GM18858 (cell line): Measurements from ENCODE around the gene MRPL37.
"Not testable (repeated sequence)": the region's sequence is repeated elsewhere in the genome, so short reads cannot be mapped to it uniquely, and the experiment has no call there.

Experiments used
- ATAC-seq: cut with Tn5 transposase; IDR thresholded peaks from one replicate; pipeline ENCODE4 v1.9.1; 2021; ENCODE audit not compliant: unreplicated experiment

MRPL37 gene

DNA sequence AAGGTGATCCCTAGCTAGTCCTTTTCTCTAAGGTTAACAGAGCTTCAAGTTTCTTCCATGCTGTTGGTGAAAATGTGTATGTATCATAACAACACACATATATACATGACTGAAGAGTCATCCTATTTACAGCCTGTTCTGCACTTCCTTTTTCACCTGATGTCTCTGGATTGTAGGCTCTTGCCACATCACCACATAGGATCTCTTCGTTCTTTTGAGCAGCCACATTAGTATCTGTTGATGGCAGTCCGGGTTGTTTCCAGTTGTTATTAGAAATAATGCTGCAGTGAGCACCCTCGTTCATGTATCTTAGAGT, 19.7 kb downstream of the MRPL37 start:
- ATAC-seq: no peak

DNA sequence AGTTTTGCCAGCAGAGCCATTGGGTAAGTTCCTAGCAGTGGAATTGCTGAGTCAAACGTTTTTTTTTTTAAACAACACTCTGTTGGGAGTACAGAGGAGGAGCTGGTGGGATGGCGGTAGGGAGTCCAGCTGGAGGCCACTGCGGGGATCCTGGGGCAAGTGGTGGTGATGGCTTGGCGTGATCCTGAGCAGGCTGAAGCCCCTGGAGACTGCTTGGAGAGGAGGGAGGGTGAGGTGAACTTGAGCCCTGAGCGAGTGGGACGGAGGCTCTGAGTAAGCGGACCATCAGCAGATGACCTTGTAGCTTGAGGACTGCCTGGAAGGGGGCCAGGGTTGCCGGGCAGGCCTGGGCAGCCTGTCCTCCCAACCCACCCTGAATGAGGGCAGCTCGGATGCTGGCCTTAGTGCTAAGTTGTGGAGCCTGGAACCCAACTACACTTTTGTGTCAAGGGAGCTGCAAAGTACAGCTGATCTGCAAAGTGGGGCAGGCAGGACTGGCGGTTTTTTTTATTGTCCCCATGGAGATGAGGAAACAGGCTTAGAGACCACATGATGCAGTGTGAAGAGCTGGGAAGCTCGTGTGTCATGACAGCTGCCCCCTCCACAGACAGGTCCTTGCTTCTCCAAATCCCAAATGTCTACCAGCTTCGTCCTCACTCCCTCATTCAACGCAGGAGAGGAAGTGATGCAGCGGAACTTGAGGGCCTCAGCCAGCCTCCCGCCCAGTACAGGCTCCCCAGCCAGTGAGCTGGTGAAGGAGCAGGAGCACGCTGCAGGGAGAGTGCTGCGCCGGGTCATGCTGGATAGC, 20.2 kb downstream of the MRPL37 start:
- ATAC-seq: no peak

DNA sequence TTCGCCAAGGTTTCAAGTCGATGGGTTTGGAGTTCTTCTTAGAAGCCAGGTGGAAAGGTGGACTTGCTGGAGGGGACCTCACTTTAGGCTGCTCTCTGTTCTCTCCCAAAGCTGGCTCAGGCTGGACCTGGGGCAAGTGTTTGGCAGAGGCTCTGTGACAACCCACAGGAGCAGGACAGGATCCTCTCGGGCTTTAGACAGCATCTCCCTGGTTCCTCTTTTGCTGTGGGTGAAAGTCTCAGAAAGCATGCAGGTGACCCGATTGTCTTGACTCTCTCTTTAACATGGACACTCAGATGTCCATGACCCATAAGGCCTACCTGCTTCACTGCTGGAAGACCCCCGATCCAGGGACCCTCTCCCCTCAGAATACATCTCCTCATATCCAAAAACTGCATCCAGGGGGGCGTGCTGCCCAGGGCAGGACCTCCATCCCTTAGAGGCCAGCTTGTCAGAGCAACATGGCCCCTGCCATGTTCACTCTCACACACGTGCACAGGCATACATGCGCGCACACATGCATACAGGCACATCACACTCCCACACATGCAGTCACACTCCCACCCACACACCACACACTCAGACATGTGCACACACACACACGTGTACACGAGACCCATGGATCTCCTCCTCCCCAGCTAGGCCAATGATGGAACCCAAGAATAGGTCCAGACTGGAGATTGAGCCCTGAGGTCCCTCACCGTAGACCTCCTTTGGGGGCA, 21.3 kb downstream of the MRPL37 start:
- no peak for ATAC-seq

DNA sequence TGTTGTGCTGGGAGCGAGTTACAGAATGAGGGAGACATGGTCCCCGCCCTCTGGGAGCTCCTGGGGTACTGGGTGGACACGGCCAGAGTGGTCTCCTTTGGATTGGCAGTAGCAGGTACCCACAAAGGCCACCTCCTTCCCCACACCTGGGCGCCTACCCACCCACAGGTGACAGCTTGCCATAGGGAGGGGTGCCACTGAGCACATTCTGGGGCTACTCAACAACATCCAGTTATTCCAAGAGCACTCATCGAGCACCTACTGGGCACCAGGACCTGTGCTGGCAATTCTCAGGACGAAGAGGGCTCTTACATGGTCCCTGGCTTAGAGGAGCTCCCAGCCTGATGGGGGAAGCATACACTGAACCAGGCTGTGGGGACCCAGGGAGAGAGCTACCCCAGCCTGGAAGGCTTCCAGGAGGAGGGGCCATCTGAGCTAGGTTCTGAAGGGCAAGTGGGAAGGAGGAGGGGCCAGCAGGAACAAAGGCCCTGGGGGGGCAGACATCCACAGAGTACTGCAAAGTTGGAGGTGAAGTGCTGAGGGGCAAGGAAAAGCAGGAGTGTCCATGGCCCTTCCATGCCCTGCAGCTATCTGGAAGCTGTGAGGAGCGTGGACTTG, 22.0 kb downstream of the MRPL37 start:
- ATAC-seq: no peak

DNA sequence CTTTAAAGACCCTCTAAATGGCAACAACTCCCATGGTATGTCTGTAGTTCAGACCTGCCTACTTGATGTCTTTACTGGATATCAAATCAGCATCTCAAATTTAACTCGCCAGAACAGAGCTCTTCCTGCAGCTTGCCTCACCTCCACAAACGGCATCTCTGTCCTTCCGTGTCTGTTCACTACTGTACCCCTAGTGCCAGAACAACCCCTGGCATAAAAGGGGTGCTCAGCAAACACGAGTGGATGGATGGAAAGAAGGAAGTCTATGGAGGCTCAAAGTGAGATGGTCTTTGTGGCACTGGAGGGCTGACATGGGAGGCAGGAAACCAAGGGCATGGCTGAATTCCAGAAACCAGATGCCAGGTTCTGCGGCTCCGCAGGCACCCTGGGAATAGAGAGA, 22.7 kb downstream of the MRPL37 start:
- no peak for ATAC-seq

DNA sequence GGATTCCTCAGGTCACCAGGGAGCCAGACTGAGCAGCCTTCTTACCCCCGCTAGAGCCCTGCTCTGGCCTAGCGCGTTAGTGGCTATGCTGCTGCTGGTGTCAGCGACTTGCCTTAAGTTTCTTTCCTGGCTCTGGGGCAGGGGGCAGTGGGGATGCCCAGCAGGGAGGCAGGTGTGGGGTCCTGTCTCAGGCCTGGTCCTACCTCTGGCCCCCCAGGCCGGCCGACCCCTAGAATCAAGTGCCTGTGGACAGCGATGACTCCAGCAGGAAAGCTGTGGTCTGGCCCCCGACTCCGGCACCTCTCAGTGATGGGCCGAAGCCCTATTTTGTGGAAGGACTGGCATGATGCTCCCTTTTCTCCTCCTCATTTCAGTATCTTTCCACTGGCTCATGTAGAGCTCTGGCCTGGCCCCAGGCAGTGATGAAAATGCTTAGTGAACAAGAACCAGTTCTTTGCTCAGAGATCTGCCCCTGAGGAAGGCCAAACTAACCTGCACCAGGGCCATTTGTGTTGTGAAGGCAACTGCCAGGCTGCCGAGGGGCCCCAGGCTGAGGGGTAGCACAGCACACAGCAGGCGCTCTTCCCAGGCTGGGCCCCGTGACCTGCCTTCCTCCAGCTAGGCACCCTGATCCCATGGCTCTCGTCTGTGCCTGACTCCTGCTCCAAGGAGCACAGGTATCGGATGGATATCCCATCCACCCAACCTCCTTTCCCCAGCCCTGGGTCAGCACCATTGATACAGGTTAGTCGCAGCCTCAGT, 23.7 kb downstream of the MRPL37 start:
- ATAC-seq: no peak

DNA sequence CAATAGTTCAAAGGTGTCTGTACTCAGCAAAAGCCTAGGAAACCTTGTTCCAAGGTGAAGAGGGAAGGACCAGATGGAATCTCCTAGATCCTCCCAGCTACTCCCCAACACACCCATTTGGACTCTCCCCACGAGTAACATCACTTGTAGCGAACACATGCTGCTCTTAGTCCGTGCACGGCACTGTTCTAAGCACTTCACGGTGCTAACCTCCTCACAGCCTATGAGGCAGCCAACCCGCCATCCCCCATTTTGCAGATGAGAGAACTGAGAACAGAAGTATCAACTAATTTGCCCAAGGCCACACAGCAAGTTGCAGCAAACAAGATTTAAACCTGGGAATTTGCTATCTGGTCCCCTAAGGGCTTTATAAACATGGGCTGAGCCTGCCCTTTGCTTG, 24.3 kb downstream of the MRPL37 start:
- no peak for ATAC-seq

DNA sequence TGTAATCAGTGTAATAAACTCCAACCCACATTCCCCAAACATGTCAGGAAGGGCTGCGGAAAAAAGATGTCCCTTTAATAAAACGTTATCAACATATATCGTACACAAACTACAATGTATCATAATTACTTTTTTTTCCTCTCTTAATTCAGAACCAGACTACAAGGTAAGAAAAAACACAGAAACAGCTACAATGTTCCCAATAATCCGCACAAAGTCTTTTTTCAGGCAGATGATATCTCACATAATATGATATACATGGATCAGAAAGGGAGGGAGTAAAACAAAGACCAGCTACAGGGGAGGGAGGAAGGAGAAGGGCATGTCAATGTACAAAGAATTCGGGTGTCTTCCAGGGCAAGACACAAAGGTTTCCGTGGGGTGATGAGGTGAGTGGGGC, 25.4 kb downstream of the MRPL37 start:
- ATAC-seq: no peak

DNA sequence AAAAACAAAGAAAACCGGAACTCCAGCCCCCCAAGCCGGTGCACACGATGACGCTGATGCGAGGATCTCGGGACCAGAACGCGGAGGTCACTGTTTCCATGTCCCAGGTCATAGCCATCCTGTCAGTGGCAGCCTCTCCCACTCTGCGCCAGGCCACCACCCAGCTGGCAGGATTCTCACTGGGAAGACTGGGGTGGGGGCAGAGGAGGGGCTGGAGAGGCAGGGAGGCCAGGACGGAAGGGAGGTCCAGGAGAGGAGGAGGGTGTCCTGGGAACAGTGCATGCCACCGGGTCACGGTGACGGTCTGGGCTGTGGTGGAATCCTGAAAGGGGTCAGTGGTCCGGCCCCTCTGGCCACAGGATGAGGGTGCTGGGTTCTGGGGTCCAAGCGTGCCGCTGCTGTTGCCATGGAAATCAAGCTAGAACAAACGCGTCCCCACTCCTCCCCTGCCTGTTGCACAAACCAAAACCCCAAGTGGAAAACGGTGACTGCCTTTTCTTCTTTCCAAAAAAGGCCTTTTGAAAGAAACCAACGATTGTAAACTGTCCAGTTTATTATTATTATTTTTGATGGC, 26.1 kb downstream of the MRPL37 start:
- ATAC-seq: no peak

DNA sequence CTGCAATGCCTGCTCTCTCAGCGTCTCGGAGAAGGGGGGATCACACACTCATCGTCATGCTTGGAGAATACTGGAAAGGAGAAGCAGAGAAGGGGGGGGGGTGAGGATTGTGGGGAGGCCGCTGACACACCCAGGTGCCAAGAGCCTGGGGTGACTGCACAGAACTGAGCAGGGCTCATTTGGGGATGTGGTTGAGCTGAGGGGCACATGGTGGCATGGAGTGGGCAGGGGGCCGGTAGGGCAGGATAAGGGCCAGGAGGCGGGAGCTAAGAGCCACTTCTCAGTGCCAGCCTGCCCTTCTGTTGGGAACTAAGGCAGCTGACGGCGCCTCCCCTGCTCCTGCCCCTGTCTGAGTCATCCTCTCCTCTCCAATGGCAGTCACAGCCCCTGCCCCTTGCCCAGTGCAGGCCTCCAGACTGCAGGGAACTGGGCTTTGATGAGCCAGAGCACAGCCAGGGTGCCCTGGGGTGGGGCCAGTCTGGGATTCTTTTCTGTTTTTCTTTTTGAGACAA, 27.2 kb downstream of the MRPL37 start:
- ATAC-seq: no peak

DNA sequence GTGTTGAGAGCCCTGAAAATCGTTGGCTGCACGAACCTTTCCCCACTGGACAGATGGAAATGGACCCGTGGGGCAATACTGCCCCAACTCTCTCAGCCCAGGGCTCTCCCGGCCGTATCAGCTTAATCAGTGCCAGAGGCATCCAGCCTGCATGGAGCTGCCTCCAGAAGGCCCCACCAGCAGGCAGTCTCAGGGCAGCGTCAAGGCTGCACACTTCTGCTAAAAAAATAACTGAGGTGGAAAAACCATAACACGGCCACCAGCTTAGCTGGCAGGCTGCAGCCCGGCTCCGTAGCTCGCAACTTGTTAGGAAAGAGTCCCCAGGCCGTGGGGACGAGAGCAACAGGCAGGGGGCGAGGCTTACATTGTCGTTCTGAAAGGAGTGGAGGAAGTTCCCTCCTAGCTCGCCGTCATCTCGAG, 27.9 kb downstream of the MRPL37 start:
- no peak for ATAC-seq

DNA sequence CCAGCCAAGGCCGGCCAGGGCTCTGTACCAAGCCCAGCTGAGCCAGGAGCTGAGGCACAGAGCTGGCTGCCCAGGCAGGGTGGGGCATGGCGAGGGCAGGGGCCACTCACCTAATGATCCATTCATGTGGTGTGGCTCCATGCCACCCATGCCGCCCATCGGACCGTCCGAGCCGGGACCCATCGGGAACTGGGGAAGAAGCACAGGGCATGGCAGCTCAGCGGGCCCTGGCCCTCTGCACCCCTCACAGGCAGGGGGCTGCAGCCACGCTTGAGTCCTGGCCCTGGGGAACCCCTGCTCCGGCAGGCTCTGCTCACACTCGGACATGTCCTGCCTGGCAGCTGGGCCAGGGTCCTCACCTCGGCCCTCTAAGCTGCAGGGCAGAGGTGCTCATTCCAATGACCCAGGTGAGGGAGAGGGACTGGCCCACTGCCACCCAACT, 28.7 kb downstream of the MRPL37 start:
- ATAC-seq: no peak

DNA sequence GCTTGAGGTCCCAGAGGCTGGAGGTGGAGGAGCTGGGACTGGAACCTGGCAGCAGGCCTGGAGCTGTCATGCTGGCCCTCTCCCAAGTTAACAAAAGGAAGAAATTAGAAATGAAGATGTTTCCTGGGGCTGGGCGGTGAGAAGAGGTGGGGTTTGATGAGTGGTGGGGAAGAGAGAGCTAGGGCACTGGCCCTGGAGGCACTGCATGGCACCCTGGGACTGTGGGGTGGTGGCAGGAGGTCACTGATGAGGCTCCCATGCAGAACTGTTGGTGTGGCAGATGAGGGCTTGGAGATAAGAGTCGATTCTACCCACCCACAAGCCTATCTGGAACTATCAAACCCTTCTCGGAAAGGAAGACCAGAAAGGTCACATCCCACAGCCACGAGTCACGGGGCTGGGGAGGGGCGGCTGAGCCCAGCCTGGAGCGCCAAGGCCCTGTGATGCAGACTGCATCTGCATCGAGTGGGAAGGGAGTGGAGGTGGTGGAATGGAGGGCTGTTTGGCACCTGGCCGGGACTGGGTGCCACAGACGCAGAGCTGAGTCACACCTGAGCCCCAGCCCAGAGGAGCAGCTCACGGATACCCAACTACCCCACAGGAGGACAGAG, 29.4 kb downstream of the MRPL37 start:
- no peak for ATAC-seq

DNA sequence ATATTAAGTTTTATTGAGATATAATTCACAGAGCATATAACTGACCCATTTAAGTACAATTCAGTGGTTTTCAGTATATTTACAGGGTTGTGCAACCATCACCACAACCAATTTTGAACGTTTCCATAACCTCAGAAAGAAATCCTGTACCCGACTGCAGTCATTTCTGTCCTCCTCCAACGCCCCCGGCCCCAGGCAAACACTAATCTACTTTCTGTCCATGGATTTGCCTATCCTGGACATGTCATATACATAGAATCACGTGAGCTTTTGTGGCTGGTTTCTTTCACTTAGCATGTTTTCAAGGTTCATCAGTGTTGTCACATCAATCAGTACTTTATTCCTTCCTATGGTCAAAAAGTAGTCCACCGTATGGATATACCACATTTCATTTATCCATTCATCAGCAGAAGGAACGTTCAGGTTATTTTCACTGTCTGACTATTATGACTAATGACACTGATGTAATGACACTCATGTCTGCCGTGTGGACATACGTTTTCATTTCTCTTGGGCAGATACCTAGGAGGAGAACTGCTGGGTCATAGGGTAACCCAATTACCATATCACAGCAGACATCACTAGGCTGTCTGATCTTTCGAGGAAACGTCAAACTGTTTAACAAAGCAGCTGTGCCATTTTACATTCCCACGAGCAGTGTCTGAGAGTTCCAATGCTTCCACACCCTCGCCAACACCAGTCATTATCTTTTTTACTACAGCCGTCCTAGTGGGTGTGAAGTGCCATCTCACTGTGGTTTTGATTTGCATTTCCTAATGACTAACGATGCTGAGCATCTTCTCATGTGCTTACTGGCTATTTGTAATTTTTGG, 30.8 kb downstream of the MRPL37 start:
- ATAC-seq: no peak

DNA sequence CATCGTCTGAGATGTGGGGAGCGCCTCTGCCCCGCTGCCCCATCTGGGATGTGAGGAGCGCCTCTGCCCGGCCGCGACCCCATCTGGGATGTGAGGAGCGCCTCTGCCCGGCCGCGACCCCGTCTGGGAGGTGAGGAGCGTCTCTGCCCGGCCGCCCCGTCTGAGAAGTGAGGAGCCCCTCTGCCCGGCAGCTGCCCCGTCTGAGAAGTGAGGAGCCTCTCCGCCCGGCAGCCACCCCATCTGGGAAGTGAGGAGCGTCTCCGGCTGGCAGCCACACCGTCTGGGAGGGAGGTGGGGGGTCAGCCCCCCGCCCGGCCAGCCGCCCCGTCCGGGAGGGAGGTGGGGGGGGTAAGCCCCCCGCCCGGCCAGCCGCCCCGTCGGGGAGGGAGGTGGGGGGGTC, 33.2 kb downstream of the MRPL37 start:
- ATAC-seq: not testable (repeated sequence)

DNA sequence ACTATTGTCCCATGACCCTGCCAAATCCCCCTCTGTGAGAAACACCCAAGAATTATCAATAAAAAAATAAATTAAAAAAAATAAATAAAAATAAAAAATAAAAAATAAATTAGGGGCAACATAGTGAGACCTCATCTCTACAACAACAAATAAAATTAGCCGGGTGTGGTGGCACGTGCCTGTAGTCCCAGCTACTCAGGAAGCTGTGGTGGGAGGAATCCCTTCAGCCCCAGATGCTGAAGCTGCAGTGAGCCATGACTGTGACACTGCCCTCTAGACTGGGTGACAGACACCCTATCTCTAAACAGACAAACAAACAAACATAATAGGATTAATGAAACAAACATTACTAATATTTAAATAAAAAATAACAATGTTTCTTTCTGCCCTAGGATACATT, 34.3 kb downstream of the MRPL37 start:
- ATAC-seq: no peak

DNA sequence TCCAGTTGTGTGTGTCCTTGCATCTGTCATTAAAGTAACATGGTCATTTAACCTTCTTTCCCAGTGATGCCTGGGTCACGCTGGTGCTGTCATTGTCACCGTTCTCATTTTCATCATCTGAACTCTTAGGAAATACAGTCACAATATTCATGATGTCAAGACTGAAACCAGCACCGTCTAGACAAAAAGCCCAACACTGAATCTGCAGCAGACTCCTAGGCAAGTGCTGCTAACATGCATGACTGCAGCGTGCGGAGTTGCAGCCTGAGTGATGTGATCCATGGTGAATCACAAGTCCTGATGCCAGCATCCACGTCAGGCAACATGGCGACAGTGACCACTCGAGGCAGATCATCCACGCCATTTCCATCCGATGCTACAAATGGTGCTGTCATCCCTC, 37.6 kb downstream of the MRPL37 start:
- ATAC-seq: no peak

DNA sequence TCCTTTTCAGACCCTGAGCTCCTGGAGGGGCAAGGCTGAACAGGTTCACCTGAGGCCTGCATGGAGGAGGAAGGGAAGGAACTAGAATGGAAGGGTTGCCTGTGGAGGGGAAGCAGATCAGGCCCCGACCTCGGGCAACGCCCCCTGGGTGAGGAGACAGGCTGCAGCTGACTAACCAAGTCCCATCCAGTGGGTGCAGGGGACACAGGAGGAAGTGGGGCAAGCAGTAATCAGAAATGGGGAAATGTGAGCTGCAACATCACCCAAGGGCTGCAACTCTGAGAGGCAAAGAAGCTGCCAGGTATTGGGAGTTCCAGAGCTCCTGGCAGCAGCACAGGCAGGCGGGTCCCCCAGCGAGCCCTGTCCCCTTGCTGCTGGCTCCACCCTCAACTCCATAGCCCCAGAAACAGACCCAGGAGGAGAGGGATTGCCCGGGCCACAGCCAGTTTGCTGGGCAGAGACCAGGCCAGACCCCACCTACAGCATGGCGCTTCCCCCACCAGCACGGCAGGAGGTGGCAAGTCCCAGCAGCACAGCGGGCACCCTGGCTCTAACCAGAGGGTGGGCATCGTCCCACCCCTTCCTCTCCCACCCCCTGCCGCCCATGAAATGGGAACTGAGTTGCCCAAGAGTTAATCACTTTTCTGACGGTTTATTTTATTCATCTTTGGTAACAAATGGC, 38.5 kb downstream of the MRPL37 start:
- ATAC-seq: no peak

DNA sequence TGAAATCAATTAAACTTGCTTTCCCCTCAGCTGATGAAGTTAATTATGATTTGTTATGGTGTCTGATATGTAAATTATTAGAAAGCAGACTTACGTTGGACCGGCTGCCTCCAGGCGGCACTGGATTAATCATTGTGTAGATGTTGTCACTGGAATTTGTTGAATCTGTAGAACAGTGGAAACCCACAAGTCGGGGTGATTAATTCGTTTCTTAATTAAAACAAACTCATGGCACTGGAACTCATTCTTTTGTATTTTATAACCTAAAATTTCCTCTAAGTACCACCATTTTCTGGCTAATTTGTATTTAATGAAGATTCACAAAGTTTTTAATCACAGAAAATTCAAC, 39.0 kb downstream of the MRPL37 start:
- ATAC-seq: no peak
